Globus pallidus (tissue), 1 donor: ENCODE results near the gene NOS1AP.
"Not testable (repeated sequence)": the region's sequence is repeated elsewhere in the genome, so short reads cannot be mapped to it uniquely, and the experiment has no call there.

Source experiments
- DNase-seq: peaks from one replicate; pipeline ENCODE4 v3.0.0-alpha.2; 2015; ENCODE audit warnings: low spot score

Gene NOS1AP

DNA sequence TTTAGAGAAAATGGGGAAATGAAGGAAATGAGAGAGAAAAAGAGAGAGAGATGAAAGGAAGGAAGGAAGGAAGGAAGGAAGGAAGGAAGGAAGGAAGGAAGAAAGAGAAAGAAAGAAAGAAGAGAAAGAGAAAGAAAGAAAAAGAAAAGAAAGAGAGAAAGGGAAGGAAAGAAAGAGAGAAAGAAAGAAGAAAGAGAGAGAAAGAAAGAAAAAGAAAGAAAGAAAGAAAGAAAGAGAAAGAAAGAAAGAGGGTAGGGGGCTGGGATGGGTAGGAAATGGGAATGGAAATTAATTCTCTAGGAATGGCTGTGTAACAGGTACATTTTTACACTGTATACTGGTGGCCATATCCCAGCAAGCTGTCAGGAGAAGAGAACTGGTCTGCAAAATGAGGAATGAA lies 346.7 kb downstream of the NOS1AP start:
- DNase-seq: no peak

DNA sequence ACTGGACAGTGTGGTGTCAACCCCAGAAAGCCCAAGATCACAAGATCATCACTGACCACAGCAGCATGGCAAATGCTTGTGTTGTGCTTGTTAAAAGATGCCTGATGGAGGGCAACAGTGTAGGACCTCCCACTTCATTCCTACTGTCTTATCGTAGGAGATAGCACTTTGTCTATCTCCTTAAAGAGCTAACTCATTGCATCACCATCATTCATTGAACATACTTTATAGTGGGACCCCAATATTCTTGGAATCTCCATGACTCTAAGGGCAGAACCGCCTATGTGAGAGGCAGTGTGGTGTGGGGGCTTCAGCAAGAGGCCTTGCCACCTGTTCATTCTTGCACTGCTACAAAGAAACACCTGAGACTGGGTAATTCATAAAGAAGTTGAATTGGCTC lies 347.4 kb downstream of the NOS1AP start:
- DNase-seq: no peak

DNA sequence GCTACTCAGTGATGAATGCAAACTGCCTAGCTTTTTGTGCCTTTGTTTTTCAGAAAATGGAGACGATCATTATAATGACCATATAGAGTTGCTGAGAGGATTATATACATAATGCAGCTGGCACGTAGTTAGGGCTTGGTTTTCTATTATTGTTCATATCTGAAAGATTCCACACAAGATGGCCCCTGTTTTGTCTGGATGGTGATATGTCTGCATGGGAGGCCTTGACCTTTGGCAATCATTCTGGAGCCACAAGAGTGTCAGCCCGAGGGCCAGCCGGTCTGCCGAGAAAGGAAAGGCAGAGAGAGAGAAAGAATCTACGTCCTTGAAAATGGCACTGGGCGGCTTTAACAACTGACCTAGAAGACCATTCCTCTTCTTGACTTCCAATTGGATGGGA lies 348.2 kb downstream of the NOS1AP start:
- DNase-seq: no peak

DNA sequence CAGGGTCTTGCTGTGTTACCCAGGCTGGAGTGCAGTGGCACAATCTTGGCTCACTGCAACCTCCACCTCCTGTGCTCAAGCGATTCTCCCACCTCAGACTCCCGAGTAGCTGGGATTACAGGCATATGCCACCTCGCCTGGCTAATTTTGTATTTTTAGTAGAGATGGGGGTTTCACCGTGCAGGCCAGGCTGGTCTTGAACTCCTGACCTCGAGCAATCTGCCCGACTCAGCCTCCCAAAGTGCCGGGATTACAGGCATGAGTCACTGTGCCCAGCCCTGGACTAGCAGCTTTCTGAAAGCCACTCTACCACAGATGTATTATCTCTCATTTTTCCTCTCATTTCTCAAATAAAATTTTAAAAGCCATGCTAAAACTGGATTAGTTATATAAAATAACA lies 349.1 kb downstream of the NOS1AP start:
- not testable (repeated sequence) for DNase-seq

DNA sequence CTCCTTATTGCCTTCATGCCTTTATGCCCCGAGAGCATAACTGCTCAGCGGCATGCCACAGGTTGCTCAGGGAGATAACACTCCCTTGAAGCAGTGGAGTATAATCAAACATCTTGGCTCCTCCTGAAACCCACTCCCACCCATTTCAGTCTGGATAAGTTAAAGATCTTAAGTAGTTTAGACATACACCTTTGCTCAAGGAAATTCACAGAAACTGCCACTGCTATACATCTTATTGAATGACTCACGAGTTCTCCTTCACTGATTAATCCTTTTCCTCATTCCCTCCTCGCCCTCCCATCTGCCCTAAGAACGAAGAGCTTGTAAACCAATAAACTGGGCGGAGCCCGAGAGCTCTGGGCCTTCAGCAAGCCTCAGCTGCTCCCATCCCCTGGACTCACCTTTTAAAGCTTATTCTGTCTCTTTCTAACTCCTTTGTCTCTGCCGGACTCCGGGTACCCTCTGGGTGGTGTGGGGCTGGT lies 350.0 kb downstream of the NOS1AP start:
- DNase-seq: not testable (repeated sequence)
